Measurements from ENCODE around the gene METTL3. TPM values are rescaled to one million over a fixed set of nuclear protein-coding genes. Genes with fewer than 3 reads are reported as not detected.

The METTL3 gene
- total RNA-seq, 1 experiment from 2014 or later: 42.2 TPM

DNA sequence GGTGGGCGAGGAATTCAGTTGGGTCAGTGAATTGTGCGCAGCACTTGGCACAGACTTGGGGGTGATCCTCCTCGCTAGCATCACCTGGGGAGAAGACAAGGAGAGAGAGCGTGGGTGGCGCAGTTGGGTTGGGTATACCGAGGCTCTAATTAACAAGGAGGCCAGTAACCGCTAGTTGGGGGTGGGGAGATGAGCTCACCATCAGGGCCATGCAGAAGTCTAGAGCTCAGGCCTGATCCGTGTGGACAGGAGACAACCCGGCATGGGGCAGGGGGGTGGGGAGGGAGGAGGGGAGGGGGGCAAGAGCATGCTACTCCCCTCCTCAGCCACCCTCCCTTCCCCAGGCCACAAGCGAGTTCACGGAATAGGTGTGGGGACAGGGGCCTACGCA lies 14.4 kb upstream of the METTL3 start:
- Mint-ChIP-seq H3K4me3 (ENCODE audit: low read depth, unreplicated experiment) (peak overlapping the region; percentile 72), H3K27ac (ENCODE audit: unreplicated experiment) (no peak overlapping the region), H3K9me3 (ENCODE audit: low read depth, unreplicated experiment) (no peaks in the 10 kb centered on the region), H3K27me3 (ENCODE audit: unreplicated experiment) (peaks cover 23% of the 10 kb centered on the region), H3K36me3 (ENCODE audit: insufficient read depth, unreplicated experiment) (peaks cover 11% of the 10 kb centered on the region), H3K4me1 (ENCODE audit: low read depth, unreplicated experiment) (no peaks in the 10 kb centered on the region)
- DNase-seq: no peak
- TF ChIP-seq, protein P1, sequence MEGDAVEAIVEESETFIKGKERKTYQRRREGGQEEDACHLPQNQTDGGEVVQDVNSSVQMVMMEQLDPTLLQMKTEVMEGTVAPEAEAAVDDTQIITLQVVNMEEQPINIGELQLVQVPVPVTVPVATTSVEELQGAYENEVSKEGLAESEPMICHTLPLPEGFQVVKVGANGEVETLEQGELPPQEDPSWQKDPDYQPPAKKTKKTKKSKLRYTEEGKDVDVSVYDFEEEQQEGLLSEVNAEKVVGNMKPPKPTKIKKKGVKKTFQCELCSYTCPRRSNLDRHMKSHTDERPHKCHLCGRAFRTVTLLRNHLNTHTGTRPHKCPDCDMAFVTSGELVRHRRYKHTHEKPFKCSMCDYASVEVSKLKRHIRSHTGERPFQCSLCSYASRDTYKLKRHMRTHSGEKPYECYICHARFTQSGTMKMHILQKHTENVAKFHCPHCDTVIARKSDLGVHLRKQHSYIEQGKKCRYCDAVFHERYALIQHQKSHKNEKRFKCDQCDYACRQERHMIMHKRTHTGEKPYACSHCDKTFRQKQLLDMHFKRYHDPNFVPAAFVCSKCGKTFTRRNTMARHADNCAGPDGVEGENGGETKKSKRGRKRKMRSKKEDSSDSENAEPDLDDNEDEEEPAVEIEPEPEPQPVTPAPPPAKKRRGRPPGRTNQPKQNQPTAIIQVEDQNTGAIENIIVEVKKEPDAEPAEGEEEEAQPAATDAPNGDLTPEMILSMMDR (IDR thresholded peaks at IDR 0.05; ENCODE audit: unreplicated experiment): no peak
- intact Hi-C loops (cut with micrococcal nuclease; ENCODE audit: unreplicated experiment): no loop called here
- CTCF ChIA-PET: no interaction called here
- no TSS peak for BruUV-seq (replicated peaks)

- Mint-ChIP-seq H3K36me3 (ENCODE audit: insufficient read depth, unreplicated experiment) (peaks cover 11% of the 10 kb centered on the region), H3K27me3 (ENCODE audit: unreplicated experiment) (peaks cover 23% of the 10 kb centered on the region), H3K9me3 (ENCODE audit: low read depth, unreplicated experiment) (no peaks in the 10 kb centered on the region), H3K4me3 (ENCODE audit: low read depth, unreplicated experiment) (peak overlapping the region; percentile 72), H3K4me1 (ENCODE audit: low read depth, unreplicated experiment) (no peaks in the 10 kb centered on the region), H3K27ac (ENCODE audit: unreplicated experiment) (no peak overlapping the region)
- no peak for DNase-seq
- TF ChIP-seq, protein P1 (IDR thresholded peaks at IDR 0.05; ENCODE audit: unreplicated experiment): no peak
- no TSS peak for BruUV-seq (replicated peaks)
- intact Hi-C loops (cut with micrococcal nuclease; ENCODE audit: unreplicated experiment): no loop called here
- CTCF ChIA-PET: no interaction called here
Measured at GRCh38 chr14:21524575-21525490, 13.7 kb upstream of the METTL3 start.

GRCh38 chr14:21523203-21523602 lies 12.1 kb upstream of the METTL3 start:
- H3K27me3 Mint-ChIP-seq (ENCODE audit: unreplicated experiment): peaks cover 33% of the 10 kb centered on the region
- no peak for DNase-seq
- BruUV-seq (replicated peaks): no TSS peak
- H3K4me1 Mint-ChIP-seq (ENCODE audit: low read depth, unreplicated experiment): no peaks in the 10 kb centered on the region
- H3K36me3 Mint-ChIP-seq (ENCODE audit: insufficient read depth, unreplicated experiment): peaks cover 11% of the 10 kb centered on the region
- CTCF ChIA-PET: interaction anchor here (0.6 to 1.0 kb wide), 2 partner anchors 12 to 51 kb away, joined by 3 read pairs; partner anchors contain the start of gene METTL3
- no peak overlapping the region for H3K27ac Mint-ChIP-seq (ENCODE audit: unreplicated experiment)
- intact Hi-C loops (cut with micrococcal nuclease; ENCODE audit: unreplicated experiment): no loop called here
- no peaks in the 10 kb centered on the region for H3K9me3 Mint-ChIP-seq (ENCODE audit: low read depth, unreplicated experiment)
- TF ChIP-seq, protein P1 (IDR thresholded peaks at IDR 0.05; ENCODE audit: unreplicated experiment): no peak
- H3K4me3 Mint-ChIP-seq (ENCODE audit: low read depth, unreplicated experiment): no peak overlapping the region

DNA sequence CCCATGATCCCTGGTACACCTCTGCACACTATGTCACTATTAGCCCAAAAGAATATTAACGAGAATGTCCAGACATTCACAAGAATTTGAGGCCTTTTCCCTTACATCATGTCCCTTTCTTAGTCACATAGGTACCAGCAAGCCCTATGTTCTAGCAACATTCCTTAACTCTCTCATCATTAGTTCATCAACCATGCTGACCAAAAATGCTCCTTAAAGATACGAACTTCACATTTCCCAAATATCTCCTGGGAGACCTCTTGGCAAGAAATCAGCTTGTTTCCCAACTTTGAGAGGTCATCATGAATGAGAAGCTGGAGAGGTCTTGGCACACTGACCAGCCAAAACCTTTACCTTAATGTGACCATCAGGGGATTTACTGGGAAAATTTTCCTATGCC lies 10.4 kb upstream of the METTL3 start:
- Mint-ChIP-seq H3K27me3 (ENCODE audit: unreplicated experiment) (peaks cover 37% of the 10 kb centered on the region), H3K27ac (ENCODE audit: unreplicated experiment) (no peak overlapping the region), H3K36me3 (ENCODE audit: insufficient read depth, unreplicated experiment) (peaks cover 9% of the 10 kb centered on the region), H3K4me3 (ENCODE audit: low read depth, unreplicated experiment) (no peak overlapping the region), H3K9me3 (ENCODE audit: low read depth, unreplicated experiment) (no peaks in the 10 kb centered on the region), H3K4me1 (ENCODE audit: low read depth, unreplicated experiment) (no peaks in the 10 kb centered on the region)
- TF ChIP-seq, protein P1 (IDR thresholded peaks at IDR 0.05; ENCODE audit: unreplicated experiment): no peak
- intact Hi-C loops (cut with micrococcal nuclease; ENCODE audit: unreplicated experiment): no loop called here
- CTCF ChIA-PET: interaction anchor here (0.6 kb wide), 1 partner anchor 33 kb away, joined by 10 read pairs; no protein-coding TSS in a partner anchor
- DNase-seq: no peak
- no TSS peak for BruUV-seq (replicated peaks)

Measured in Calu3 (cell line).